IMR-90 (cell line): ENCODE measurements around the gene TSPAN4. TPM values are rescaled to one million over a fixed set of nuclear protein-coding genes. Genes with fewer than 3 reads are reported as not detected.

ENCODE experiments used
- ATAC-seq: fragments of 200-7000 bp; cut with Tn5 transposase; 2 replicates; pipeline ENCODE4 v1.9.1; 2020; ENCODE audit warnings: low read depth, mild to moderate bottlenecking, moderate library complexity
- BruUV-seq: library from RNA; stranded (reverse); fragments of 400-500 nt; replicated peaks from 2 replicates; lab custom pipeline; 2021; lab: Mats Ljungman, UMichigan
- CTCF ChIA-PET: fragments of 300-600 bp; formaldehyde crosslinking; extraction: SDS; loops from one replicate; lab custom pipeline; 2021; ENCODE audit warnings: antibody characterized with exemption; lab: Yijun Ruan, JAX
- POLR2A ChIA-PET: fragments of 300-600 bp; sonication (Branson Sonifier 250); formaldehyde crosslinking; loops from one replicate; lab custom pipeline; 2022; ENCODE audit warnings: antibody characterized with exemption; ENCODE audit not compliant: unreplicated experiment; lab: Charles Lee
- DNase-seq: peaks from one replicate; pipeline ENCODE4 v3.0.0; 2013
- H2AFZ ChIP-seq: replicated peaks from 2 replicates; pipeline ENCODE3; 2013; ENCODE audit warnings: low read length, mild to moderate bottlenecking; ENCODE audit not compliant: poor library complexity
- H2AK5ac ChIP-seq: 2 replicates; pipeline ENCODE4 v1.6.1; 2013; ENCODE audit warnings: low read depth, low read length, inconsistent platforms
- H2AK9ac ChIP-seq: replicated peaks from 2 replicates; pipeline ENCODE3; 2013; ENCODE audit warnings: mild to moderate bottlenecking, low read depth, low read length, moderate library complexity; ENCODE audit not compliant: poor library complexity
- H2BK120ac ChIP-seq: 2 replicates; pipeline ENCODE4 v1.6.1; 2013; ENCODE audit warnings: low read depth, low read length, inconsistent platforms
- H2BK15ac ChIP-seq: 3 replicates; pipeline ENCODE4 v1.6.1; 2013; ENCODE audit warnings: low read depth, low read length, inconsistent platforms
- H2BK20ac ChIP-seq: 2 replicates; pipeline ENCODE4 v1.6.1; 2013; ENCODE audit warnings: low read depth, mild to moderate bottlenecking, inconsistent platforms, low read length, moderate library complexity
- H2BK5ac ChIP-seq: 2 replicates; pipeline ENCODE4 v1.6.1; 2013; ENCODE audit warnings: mild to moderate bottlenecking, low read depth, low read length, inconsistent platforms; ENCODE audit not compliant: poor library complexity, severe bottlenecking
- H3K14ac ChIP-seq: replicated peaks from 2 replicates; pipeline ENCODE4 v1.6.1; 2013; ENCODE audit warnings: low read depth, low read length, inconsistent platforms
- H3K18ac ChIP-seq: 2 replicates; pipeline ENCODE4 v1.6.1; 2013; ENCODE audit warnings: low read depth, low read length, control low read depth
- H3K23ac ChIP-seq: 2 replicates; pipeline ENCODE4 v1.6.1; 2013; ENCODE audit warnings: low read depth, low read length, inconsistent platforms
- H3K27ac ChIP-seq: 2 replicates; pipeline ENCODE4 v1.5.1; 2013; ENCODE audit warnings: mild to moderate bottlenecking, control low read depth, low read length; ENCODE audit not compliant: insufficient read depth
- H3K27me3 ChIP-seq: 2 replicates; pipeline ENCODE4 v1.6.1; 2013; ENCODE audit warnings: low read length; ENCODE audit not compliant: control insufficient read depth, insufficient read depth
- H3K36me3 ChIP-seq: 2 replicates; pipeline ENCODE4 v1.6.1; 2013; ENCODE audit warnings: low read length, mixed read lengths; ENCODE audit not compliant: control insufficient read depth, insufficient read depth
- H3K4ac ChIP-seq: 2 replicates; pipeline ENCODE4 v1.6.1; 2013; ENCODE audit warnings: low read depth, low read length, inconsistent platforms
- H3K4me1 ChIP-seq: 2 replicates; pipeline ENCODE4 v1.6.1; 2013; ENCODE audit warnings: low read length, mixed read lengths; ENCODE audit not compliant: control insufficient read depth, insufficient read depth
- H3K4me2 ChIP-seq: 2 replicates; pipeline ENCODE4 v1.6.1; 2013; ENCODE audit warnings: low read depth, mild to moderate bottlenecking, control low read depth, low read length, moderate library complexity
- H3K4me3 ChIP-seq: 2 replicates; pipeline ENCODE4 v1.5.1; 2013; ENCODE audit warnings: low read depth, mild to moderate bottlenecking, control low read depth, low read length, moderate library complexity; ENCODE audit not compliant: insufficient read depth
- H3K56ac ChIP-seq: 2 replicates; pipeline ENCODE4 v1.6.1; 2013; ENCODE audit warnings: low read length, inconsistent platforms; ENCODE audit not compliant: insufficient read depth; ENCODE audit errors: extremely low read depth
- H3K79me1 ChIP-seq, 2 experiments: 2 replicates each; pipeline ENCODE4 v1.6.1; 2013; ENCODE audit warnings: low read length in 2 of 2, inconsistent platforms in 1 of 2, low read depth in 1 of 2
- H3K9ac ChIP-seq: 2 replicates; pipeline ENCODE4 v1.6.1; 2013; ENCODE audit warnings: low read depth, low read length, control low read depth
- H3K9me1 ChIP-seq: 2 replicates; pipeline ENCODE4 v1.6.1; 2013; ENCODE audit warnings: low read length, inconsistent platforms; ENCODE audit not compliant: insufficient read depth
- H3K9me3 ChIP-seq: 2 replicates; pipeline ENCODE4 v1.6.1; 2013; ENCODE audit warnings: low read length; ENCODE audit not compliant: control insufficient read depth, insufficient read depth
- H4K20me1 ChIP-seq: 2 replicates; pipeline ENCODE4 v1.6.1; 2013; ENCODE audit warnings: low read length, inconsistent platforms; ENCODE audit not compliant: insufficient read depth
- H4K5ac ChIP-seq: 2 replicates; pipeline ENCODE4 v1.6.1; 2013; ENCODE audit warnings: mild to moderate bottlenecking, low read depth, low read length, control low read depth
- H4K8ac ChIP-seq, 2 experiments: 2 replicates each; pipeline ENCODE4 v1.6.1; 2013; ENCODE audit warnings: low read depth in 2 of 2, low read length in 2 of 2, control low read depth in 1 of 2, inconsistent platforms in 1 of 2
- H4K91ac ChIP-seq: 2 replicates; pipeline ENCODE4 v1.6.1; 2013; ENCODE audit warnings: low read depth, low read length, inconsistent platforms; ENCODE audit not compliant: insufficient read depth
- CTCF ChIP-seq: conservative IDR thresholded peaks from 2 replicates; pipeline ENCODE4 v1.5.1; 2012; ENCODE audit warnings: mild to moderate bottlenecking, low read depth, low read length, improper control_type of control experiment
- MAFK ChIP-seq: IDR thresholded peaks from 2 replicates; pipeline ENCODE4 v1.6.1; 2012; ENCODE audit warnings: low read depth, low read length, improper control_type of control experiment
- MAZ ChIP-seq: IDR thresholded peaks from 2 replicates; pipeline ENCODE4 v1.6.1; 2012; ENCODE audit warnings: low read depth, mild to moderate bottlenecking, low read length, improper control_type of control experiment, moderate library complexity, borderline replicate concordance
- MXI1 ChIP-seq: IDR thresholded peaks from 2 replicates; pipeline ENCODE4 v1.6.1; 2012; ENCODE audit warnings: low read depth, mild to moderate bottlenecking, low read length, moderate library complexity, borderline replicate concordance
- RFX5 ChIP-seq: IDR thresholded peaks from 2 replicates; pipeline ENCODE4 v1.8.0; 2012; ENCODE audit warnings: low read depth, mild to moderate bottlenecking, low read length, moderate library complexity
- WGBS, 2 experiments: methylation state at CpG; one replicate each; pipeline versions ENCODE4 v1.1.5 to v1.1.7; 2013; ENCODE audit warnings: missing lambda C conversion rate in 2 of 2; ENCODE audit not compliant: insufficient read length in 1 of 2; ENCODE audit errors: extremely low coverage in 2 of 2; 5-methylcytosine and 5-hydroxymethylcytosine counted together
- dilution Hi-C: fragments of 300-500 bp; cut with HindIII; formaldehyde crosslinking; loops from one replicate; pipeline ENCODE4 v1.14.3; 2018; ENCODE audit warnings: low sequenced_read_pairs; ENCODE audit not compliant: unreplicated experiment
- in situ Hi-C: fragments of 300-500 bp; cut with MboI; formaldehyde crosslinking; loops from 3 replicates; pipeline ENCODE4 v1.14.3; 2019; ENCODE audit warnings: low sequenced_read_pairs, inconsistent platforms, mixed read lengths
- intact Hi-C: fragments of 100-400 bp; cut with micrococcal nuclease; formaldehyde crosslinking; loops from 2 replicates; pipeline ENCODE4 v1.10.0; 2022
- polyA plus RNA-seq, 3 experiments: library from polyadenylated mRNA; depleted of rRNA; stranded (reverse); fragments of >200 nt; gene quantifications; 2 replicates each; pipeline ENCODE4 v1.2.3, GENCODE V29; 2012; ENCODE audit warnings: low replicate concordance in 1 of 3
- total RNA-seq: library from RNA; depleted of rRNA; stranded (reverse); fragments of >200 nt; gene quantifications from 2 replicates; pipeline ENCODE4 v1.2.3, GENCODE V29; 2012
- TF ChIP-seq, protein P1 (sequence below): fragments of 150-350 bp; IDR thresholded peaks from 2 replicates; pipeline ENCODE4 v1.6.1; 2017; ENCODE audit warnings: mild to moderate bottlenecking, antibody characterized with exemption, low read length, low read depth
- TF ChIP-seq, protein P2 (sequence below): fragments of 150-350 bp; IDR thresholded peaks from 2 replicates; pipeline ENCODE4 v1.6.1; 2016; ENCODE audit warnings: low read depth, mild to moderate bottlenecking, low read length, moderate library complexity, borderline replicate concordance

The TSPAN4 gene
- total and polyA plus RNA-seq, 2 of the 4 experiments (the other 2 are of a cell fraction): 161 to 293 TPM

DNA sequence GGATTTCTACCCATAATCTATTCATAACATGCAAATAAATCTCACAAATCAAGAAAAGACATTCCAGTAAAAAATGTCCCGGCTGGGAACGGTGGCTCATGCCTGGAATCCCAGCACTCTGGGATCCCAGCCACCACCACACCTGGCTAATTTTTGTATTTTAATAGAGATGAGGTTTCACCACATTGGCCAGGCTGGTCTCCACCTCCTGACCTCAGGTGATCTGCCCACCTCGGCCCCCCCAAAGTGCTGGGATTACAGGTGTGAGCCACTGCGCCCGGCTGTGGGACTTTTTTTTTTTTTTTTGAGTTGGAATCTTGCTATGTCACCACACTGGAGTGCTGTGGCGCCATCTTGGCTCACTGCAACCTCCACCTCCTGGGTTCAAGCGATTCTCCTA, 63.3 kb downstream of the TSPAN4 start:
- Histone ChIP-seq H3K27ac (no peak overlapping the region), H3K9me1 (0 out of 2 replicates have a peak, but pooled peaks cover 10% of the 10 kb centered on the region), H3K56ac (no peak overlapping the region), H3K9me3 (no peaks in the 10 kb centered on the region), H3K4me1 (peaks cover 3% of the 10 kb centered on the region; the same call in 1 of the 2 replicates), H2BK20ac (no peak overlapping the region), H3K4me3 (no peak overlapping the region), H2AFZ (no peak overlapping the region), H3K18ac (no peak overlapping the region), H2AK5ac (no peak overlapping the region), H4K20me1 (no peaks in the 10 kb centered on the region; the same call in none of the 2 replicates), H3K9ac (no peak overlapping the region), H3K27me3 (no peaks in the 10 kb centered on the region), H4K91ac (no peak overlapping the region), H4K5ac (no peak overlapping the region), H3K23ac (no peak overlapping the region), H3K14ac (no peak overlapping the region), H3K36me3 (peaks cover 30% of the 10 kb centered on the region), H3K4ac (no peak overlapping the region), H3K4me2 (no peak overlapping the region), H2BK15ac (no peak overlapping the region), H3K79me1 (peaks cover 9 to 49% of the 10 kb centered on the region in 2 experiments), H2AK9ac (no peak overlapping the region), H2BK5ac (no peak overlapping the region), H2BK120ac (no peak overlapping the region), H4K8ac (no peak overlapping the region)
- TF ChIP-seq MAFK: no peak
- no peak for TF ChIP-seq MAZ
- TF ChIP-seq MXI1: no peak
- no peak for TF ChIP-seq CTCF
- TF ChIP-seq, protein P1, sequence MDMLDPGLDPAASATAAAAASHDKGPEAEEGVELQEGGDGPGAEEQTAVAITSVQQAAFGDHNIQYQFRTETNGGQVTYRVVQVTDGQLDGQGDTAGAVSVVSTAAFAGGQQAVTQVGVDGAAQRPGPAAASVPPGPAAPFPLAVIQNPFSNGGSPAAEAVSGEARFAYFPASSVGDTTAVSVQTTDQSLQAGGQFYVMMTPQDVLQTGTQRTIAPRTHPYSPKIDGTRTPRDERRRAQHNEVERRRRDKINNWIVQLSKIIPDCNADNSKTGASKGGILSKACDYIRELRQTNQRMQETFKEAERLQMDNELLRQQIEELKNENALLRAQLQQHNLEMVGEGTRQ: no peak
- TF ChIP-seq RFX5: no peak
- TF ChIP-seq, protein P2, sequence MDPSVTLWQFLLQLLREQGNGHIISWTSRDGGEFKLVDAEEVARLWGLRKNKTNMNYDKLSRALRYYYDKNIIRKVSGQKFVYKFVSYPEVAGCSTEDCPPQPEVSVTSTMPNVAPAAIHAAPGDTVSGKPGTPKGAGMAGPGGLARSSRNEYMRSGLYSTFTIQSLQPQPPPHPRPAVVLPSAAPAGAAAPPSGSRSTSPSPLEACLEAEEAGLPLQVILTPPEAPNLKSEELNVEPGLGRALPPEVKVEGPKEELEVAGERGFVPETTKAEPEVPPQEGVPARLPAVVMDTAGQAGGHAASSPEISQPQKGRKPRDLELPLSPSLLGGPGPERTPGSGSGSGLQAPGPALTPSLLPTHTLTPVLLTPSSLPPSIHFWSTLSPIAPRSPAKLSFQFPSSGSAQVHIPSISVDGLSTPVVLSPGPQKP: no peak
- DNase-seq: no peak
- WGBS, 2 experiments: no CpG with 5 or more reads among the region's 7 CpGs
- dilution Hi-C loops (no loop called here), in situ Hi-C loops (no loop called here), intact Hi-C loops (no loop called here)
- ATAC-seq: no peak
- BruUV-seq: no TSS peak
- POLR2A ChIA-PET: interaction anchor here (0.6 kb wide), 1 partner anchor 10 kb away, joined by 6 read pairs; no protein-coding TSS in a partner anchor
- CTCF ChIA-PET: no interaction called here
